DOHH2 (cell line): ENCODE data around the gene MYO1C.

Experiments used
- CTCF ChIP-seq: fragments of 200-600 bp; sonication (generic); IDR thresholded peaks from one replicate; pipeline ENCODE4 v1.5.1; 2014; ENCODE audit warnings: antibody characterized with exemption, mild to moderate bottlenecking, low read depth, low read length; ENCODE audit not compliant: poor library complexity, severe bottlenecking
- EZH2phosphoT487 ChIP-seq: fragments of 200-600 bp; sonication (generic); IDR thresholded peaks from 2 replicates; pipeline ENCODE4 v1.6.1; 2017; ENCODE audit warnings: borderline replicate concordance, mild to moderate bottlenecking, antibody characterized with exemption, low read length, moderate library complexity, mixed read lengths

- TF ChIP-seq EZH2phosphoT487 (no peak), CTCF (no peak)
Observed at GRCh38 chr17:1422885-1423284, 69.6 kb downstream of the MYO1C start.
